Smooth muscle cell (in vitro differentiated cells): Measurements from ENCODE around the gene CENPC. TPM values are rescaled to one million over a fixed set of nuclear protein-coding genes. Genes with fewer than 3 reads are reported as not detected.

Experiments
- DNase-seq: peaks from one replicate; lab custom pipeline; 2025; ENCODE audit not compliant: unreplicated experiment; lab: John Stamatoyannopoulos, UW
- H2AFZ ChIP-seq: fragments of 200-600 bp; sonication (generic); 2 replicates; pipeline ENCODE4 v1.6.0; 2016; ENCODE audit warnings: antibody characterized with exemption, low read depth, mild to moderate bottlenecking
- H3F3A ChIP-seq: fragments of 200-600 bp; sonication (generic); 2 replicates; pipeline ENCODE4 v1.6.0; 2017; ENCODE audit warnings: antibody characterized with exemption, low read depth
- H3K27ac ChIP-seq: fragments of 200-600 bp; sonication (generic); 2 replicates; pipeline ENCODE4 v1.5.1; 2016; ENCODE audit warnings: low read depth, mild to moderate bottlenecking
- H3K27me3 ChIP-seq: fragments of 200-600 bp; sonication (generic); 2 replicates; pipeline ENCODE4 v1.6.1; 2016; ENCODE audit warnings: low read depth, mild to moderate bottlenecking
- H3K36me3 ChIP-seq: fragments of 200-600 bp; sonication (generic); 2 replicates; pipeline ENCODE4 v1.5.1; 2016; ENCODE audit warnings: low read depth
- H3K4me1 ChIP-seq: fragments of 200-600 bp; sonication (generic); 2 replicates; pipeline ENCODE4 v1.5.1; 2016; ENCODE audit warnings: low read depth
- H3K4me2 ChIP-seq: fragments of 200-600 bp; sonication (generic); 2 replicates; pipeline ENCODE4 v1.6.0; 2016; ENCODE audit warnings: mild to moderate bottlenecking
- H3K4me3 ChIP-seq: fragments of 200-600 bp; sonication (generic); 2 replicates; pipeline ENCODE4 v1.5.1; 2016; ENCODE audit warnings: mild to moderate bottlenecking
- H3K79me2 ChIP-seq: fragments of 200-600 bp; sonication (generic); 2 replicates; pipeline ENCODE4 v1.6.0; 2016; ENCODE audit warnings: low read depth, mild to moderate bottlenecking
- H3K9ac ChIP-seq: fragments of 200-600 bp; sonication (generic); 2 replicates; pipeline ENCODE4 v1.6.0; 2016; ENCODE audit warnings: low read depth
- H3K9me3 ChIP-seq: fragments of 200-600 bp; sonication (generic); replicated peaks from 2 replicates; pipeline ENCODE4 v1.5.1; 2016; ENCODE audit warnings: low read depth
- H4K20me1 ChIP-seq: fragments of 200-600 bp; sonication (generic); 2 replicates; pipeline ENCODE4 v1.6.0; 2016; ENCODE audit warnings: low read depth
- WGBS: methylation state at CpG from one replicate; pipeline ENCODE4 v1.1.7; 2016; ENCODE audit warnings: low lambda C conversion rate; 5-methylcytosine and 5-hydroxymethylcytosine counted together
- polyA plus RNA-seq: library from polyadenylated mRNA; unstranded; fragments of >200 nt; fragmentation: Nextera tagmentation; extraction: Ambion mirVana; gene quantifications from 2 replicates; pipeline ENCODE4 v1.2.1, GENCODE V29; 2016
- total RNA-seq: library from RNA; depleted of rRNA; stranded (reverse); fragments of >200 nt; gene quantifications from 2 replicates; pipeline ENCODE4 v1.2.3, GENCODE V29; 2014
- TF ChIP-seq, protein P1 (sequence below): fragments of 200-600 bp; sonication (generic); IDR thresholded peaks from 2 replicates; pipeline ENCODE4 v1.5.1; 2017; ENCODE audit warnings: borderline replicate concordance, mild to moderate bottlenecking, antibody characterized with exemption; ENCODE audit not compliant: insufficient read depth, poor library complexity, severe bottlenecking

CENPC gene
- total and polyA plus RNA-seq, 2 experiments from 2014 or later = 11.2 to 22.3 TPM

DNA sequence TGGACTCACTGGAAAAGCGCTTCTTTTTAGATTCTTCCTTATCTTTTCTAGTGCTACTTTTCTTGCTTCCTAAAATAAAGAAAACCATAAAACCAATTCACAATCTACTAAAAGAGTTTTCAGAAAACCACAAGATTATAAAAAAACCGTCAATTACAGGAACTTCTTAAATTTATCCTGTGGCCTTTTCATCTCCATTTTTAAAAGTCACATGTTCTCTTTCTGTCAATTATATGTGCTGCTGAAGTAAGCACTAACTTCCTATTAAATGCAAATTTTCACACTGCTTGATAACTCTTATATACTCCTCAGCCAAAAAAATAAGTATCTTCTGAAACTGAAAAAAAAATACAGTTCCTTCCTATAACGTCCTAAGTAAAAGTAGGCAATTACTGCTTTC, 32.8 kb downstream of the CENPC start:
- H3K4me3 ChIP-seq = no peak overlapping the region
- no peak overlapping the region for H3K4me2 ChIP-seq
- no peak overlapping the region for H2AFZ ChIP-seq
- H4K20me1 ChIP-seq = no peaks in the 10 kb centered on the region
- DNase-seq = no peak
- no peaks in the 10 kb centered on the region for H3K27me3 ChIP-seq
- peaks cover 4% of the 10 kb centered on the region for H3K36me3 ChIP-seq
- H3K4me1 ChIP-seq = no peaks in the 10 kb centered on the region
- no peaks in the 10 kb centered on the region for H3F3A ChIP-seq
- H3K27ac ChIP-seq = no peak overlapping the region
- H3K9me3 ChIP-seq = no peaks in the 10 kb centered on the region
- 94% methylated on average over 3 of the region's 3 CpGs for WGBS
- TF ChIP-seq, protein P1, sequence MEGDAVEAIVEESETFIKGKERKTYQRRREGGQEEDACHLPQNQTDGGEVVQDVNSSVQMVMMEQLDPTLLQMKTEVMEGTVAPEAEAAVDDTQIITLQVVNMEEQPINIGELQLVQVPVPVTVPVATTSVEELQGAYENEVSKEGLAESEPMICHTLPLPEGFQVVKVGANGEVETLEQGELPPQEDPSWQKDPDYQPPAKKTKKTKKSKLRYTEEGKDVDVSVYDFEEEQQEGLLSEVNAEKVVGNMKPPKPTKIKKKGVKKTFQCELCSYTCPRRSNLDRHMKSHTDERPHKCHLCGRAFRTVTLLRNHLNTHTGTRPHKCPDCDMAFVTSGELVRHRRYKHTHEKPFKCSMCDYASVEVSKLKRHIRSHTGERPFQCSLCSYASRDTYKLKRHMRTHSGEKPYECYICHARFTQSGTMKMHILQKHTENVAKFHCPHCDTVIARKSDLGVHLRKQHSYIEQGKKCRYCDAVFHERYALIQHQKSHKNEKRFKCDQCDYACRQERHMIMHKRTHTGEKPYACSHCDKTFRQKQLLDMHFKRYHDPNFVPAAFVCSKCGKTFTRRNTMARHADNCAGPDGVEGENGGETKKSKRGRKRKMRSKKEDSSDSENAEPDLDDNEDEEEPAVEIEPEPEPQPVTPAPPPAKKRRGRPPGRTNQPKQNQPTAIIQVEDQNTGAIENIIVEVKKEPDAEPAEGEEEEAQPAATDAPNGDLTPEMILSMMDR = no peak
- no peak overlapping the region for H3K9ac ChIP-seq
- no peaks in the 10 kb centered on the region for H3K79me2 ChIP-seq

DNA sequence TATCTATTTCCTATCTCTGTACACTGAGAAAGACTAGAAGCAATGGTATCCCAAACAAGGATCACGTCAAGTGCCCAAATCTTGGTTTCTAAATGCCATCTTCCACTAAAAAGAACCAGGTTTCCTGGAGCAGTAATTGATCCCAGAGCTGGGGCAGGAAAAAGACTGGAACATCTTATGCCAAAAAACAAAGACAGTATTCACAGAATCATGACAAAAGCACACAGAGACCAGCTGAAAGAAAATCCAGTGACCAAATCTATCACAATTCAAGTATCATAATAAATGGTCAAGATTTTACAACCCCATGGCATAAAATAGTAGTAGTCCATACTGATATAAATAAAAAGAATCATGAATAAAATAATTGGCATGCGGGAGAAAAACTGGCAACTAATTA, 44.9 kb downstream of the CENPC start:
- Histone ChIP-seq H3F3A (no peaks in the 10 kb centered on the region), H3K4me1 (peaks cover 5% of the 10 kb centered on the region), H4K20me1 (peaks cover 26% of the 10 kb centered on the region), H3K9ac (no peak overlapping the region), H3K27ac (no peak overlapping the region), H3K79me2 (peaks cover 8% of the 10 kb centered on the region), H3K36me3 (no peaks in the 10 kb centered on the region), H3K27me3 (no peaks in the 10 kb centered on the region), H3K4me2 (no peak overlapping the region), H3K9me3 (no peaks in the 10 kb centered on the region), H3K4me3 (no peak overlapping the region), H2AFZ (no peak overlapping the region)
- no peak for DNase-seq
- WGBS = 91% methylated on average over 2 of the region's 2 CpGs
- TF ChIP-seq, protein P1 = no peak

DNA sequence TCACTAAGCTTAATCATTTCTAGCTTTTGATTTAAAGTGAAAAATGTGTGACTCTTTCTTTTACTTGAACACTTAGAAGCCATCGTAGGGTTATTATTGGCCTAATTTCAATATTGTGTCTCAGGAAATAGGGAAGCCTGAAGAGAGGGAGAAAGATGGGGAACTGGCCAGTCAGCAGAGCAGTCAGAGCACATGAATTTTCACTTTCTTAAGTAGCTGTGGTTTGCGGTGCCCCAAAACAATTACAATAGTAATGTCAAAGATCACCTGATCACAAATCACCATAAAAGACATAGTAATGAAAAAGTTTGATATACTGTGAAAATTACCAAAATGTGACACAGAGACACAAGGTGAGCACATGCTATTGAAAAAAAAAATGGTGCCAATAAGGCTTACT, 45.5 kb downstream of the CENPC start:
- Histone ChIP-seq H3K27me3 (no peaks in the 10 kb centered on the region), H3K79me2 (peaks cover 6% of the 10 kb centered on the region), H2AFZ (no peak overlapping the region), H3K36me3 (no peaks in the 10 kb centered on the region), H3K4me2 (peak overlapping the region; percentile 39), H3K4me3 (no peak overlapping the region), H3K9ac (no peak overlapping the region), H3F3A (no peaks in the 10 kb centered on the region), H3K27ac (no peak overlapping the region), H3K4me1 (peaks cover 5% of the 10 kb centered on the region), H4K20me1 (peaks cover 26% of the 10 kb centered on the region), H3K9me3 (no peaks in the 10 kb centered on the region)
- WGBS = 80% methylated on average over 2 of the region's 2 CpGs
- DNase-seq = no peak
- TF ChIP-seq, protein P1 = no peak

DNA sequence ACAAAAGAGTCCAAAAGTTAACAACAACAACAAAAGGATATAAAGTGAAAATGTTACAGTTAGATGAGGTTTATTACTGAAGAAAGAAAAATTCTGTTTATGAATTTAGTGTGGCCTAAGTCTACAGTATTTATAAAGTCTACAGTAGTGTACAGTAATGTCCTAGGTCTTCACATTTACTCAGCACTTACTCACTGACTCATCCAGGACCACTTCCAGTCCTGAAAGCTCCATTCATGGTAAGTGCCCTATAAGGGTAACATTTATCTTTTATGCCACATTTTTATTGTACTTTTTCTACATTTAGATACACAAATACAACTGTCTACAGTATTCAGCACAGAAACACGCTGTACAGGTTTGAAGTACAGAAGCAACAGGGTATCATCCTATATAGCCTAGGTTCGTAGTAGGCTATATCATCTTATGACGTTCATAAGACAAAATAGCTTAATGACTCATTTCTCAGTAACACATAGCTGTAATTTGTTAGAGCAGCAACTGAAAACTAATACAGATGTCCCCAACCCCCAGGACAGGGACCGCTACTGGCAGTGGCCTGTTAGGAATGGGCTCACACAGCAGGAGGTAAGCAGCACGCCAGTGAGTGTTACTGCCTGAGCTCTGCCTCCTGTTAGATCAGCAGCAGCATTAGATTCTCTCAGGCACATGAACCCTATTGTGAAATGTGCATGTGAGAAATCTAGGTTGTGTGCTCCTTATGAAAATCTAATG, 61.3 kb downstream of the CENPC start:
- Histone ChIP-seq H3K4me2 (no peak overlapping the region), H3K4me3 (no peak overlapping the region), H3K36me3 (peaks cover 8% of the 10 kb centered on the region), H3K27ac (no peak overlapping the region), H3F3A (no peaks in the 10 kb centered on the region), H3K79me2 (peaks cover 20% of the 10 kb centered on the region), H3K9ac (no peak overlapping the region), H3K9me3 (no peaks in the 10 kb centered on the region), H2AFZ (no peak overlapping the region), H3K4me1 (no peaks in the 10 kb centered on the region), H4K20me1 (no peaks in the 10 kb centered on the region), H3K27me3 (no peaks in the 10 kb centered on the region)
- WGBS = 86% methylated on average over 5 of the region's 5 CpGs
- DNase-seq = no peak
- TF ChIP-seq, protein P1 = no peak
